Activated CD8-positive, alpha-beta memory T cell treated with anti-CD3 and anti-CD28 coated beads for 24 hours (primary cell): ENCODE results near the gene BBS5.
"Not testable (repeated sequence)": the region's sequence is repeated elsewhere in the genome, so short reads cannot be mapped to it uniquely, and the experiment has no call there.

Experiments
- DNase-seq: peaks from one replicate; pipeline ENCODE4 v3.0.0-alpha.2; 2020

Gene BBS5

DNA sequence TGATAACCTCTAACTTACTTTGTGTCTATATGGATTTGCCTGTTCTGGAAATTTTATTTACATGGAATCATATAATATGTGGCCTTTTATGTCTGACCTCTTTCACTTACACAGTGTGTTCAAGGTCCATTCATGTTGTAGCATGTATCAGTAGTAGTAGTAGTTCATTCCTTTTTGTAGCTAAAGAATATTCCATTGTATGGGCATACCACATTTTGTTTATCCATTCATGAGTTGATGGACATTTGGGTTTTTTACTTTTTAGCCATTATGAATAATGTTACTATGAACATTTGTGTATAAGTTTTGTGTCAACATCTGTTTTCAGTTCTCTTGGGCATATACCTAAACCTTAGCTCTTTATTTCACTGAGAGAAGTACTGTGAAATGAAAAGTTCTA, 11.5 kb downstream of the BBS5 start:
- DNase-seq, result no peak

- DNase-seq, result no peak
Measured at GRCh38 chr2:169491378-169491777, 12.1 kb downstream of the BBS5 start.

GRCh38 chr2:169493360-169493759, 14.1 kb downstream of the BBS5 start:
- DNase-seq, result no peak

DNA sequence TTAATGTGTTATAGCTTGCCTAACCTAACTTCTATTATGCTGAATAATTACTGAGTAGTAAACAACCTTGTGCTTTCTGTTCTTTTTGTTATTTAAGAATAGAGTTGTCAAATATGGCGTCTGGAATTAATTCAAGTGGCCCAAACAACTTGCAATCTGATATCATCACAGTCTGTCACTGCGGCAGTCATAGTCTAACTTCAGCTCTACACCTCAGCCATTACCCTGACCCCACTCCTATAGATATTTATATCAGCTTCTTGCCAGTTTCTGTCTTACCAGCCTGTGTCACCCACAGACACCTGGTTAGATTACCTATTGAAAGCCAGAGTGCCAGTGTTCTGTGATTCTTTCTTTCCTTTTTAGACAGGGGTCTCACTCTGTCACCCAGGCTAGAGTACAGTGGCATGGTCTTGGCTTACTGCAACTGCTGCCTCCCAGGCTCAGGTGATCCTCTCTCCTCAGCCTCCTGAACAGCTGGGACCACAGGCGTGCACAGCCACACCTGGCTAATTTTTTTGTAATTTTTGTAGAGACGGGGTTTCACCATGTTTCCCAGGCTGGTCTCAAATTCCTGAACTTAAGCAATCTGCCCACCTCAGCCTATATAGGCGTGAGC, 16.1 kb downstream of the BBS5 start:
- DNase-seq, result no peak

GRCh38 chr2:169504651-169505050, 25.4 kb downstream of the BBS5 start:
- no peak for DNase-seq

DNA sequence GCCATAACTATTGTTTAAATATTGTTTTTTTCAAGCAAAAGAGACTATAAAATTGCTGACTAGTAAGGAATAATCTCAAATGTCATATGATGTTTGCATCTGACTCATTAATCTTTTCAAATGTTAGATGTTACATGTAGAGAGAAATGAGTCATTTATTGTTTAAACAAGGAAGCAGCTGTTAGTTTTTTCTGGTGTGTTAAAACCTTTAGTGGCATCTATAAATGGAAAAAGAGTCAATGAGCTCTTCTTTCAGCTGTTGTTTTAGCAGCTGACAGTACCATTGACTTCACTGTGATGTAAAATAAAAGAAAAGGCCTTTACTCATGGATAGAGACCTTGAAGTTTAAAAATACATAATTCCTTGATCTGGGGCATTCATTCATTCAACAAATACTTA, 28.4 kb downstream of the BBS5 start:
- no peak for DNase-seq

DNA sequence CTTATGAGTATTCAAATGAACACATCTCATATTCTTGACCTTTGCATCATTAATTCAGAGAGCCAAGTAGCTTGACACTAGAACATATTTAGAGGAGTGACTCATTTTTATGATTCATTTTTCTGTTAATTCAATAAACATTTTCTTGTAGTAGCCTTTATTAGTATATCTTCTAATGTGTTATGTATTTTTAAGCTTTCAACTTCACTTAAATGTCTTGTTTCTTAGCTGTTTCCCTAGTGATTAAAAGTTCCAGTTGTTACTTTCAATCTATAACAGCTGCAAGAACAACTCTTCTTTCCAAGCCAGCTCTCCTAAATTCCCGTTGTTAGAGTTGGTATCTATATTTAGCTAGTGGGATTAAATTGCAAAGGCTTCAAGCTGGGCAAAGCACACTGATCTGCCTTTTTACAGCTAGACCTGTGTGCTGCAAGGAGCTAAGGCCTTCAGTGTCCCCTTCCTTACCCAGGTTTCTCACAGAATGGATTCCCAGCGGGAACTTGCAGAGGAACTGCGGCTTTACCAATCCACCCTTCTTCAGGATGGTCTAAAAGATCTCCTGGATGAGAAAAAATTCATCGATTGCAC, 30.1 kb downstream of the BBS5 start, which contains the start of gene KLHL41:
Gene KLHL41 (plus strand): TSS at position 405 of the 588 bp plus-strand sequence. CDS start 77 bp downstream, at position 482.
- no peak for DNase-seq

DNA sequence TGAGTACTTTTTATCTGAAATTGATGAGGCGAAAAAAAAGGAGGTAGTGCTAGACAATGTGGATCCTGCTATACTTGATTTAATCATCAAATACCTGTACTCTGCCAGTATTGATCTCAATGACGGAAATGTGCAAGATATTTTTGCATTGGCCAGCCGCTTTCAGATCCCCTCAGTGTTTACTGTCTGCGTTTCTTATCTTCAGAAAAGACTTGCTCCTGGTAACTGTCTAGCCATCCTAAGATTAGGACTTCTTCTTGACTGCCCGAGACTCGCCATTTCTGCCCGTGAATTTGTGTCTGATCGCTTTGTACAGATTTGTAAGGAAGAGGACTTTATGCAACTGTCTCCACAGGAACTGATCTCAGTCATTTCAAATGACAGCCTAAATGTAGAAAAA, 30.7 kb downstream of the BBS5 start:
- no peak for DNase-seq

GRCh38 chr2:169510496-169510895, 31.2 kb downstream of the BBS5 start:
- DNase-seq, result no peak

DNA sequence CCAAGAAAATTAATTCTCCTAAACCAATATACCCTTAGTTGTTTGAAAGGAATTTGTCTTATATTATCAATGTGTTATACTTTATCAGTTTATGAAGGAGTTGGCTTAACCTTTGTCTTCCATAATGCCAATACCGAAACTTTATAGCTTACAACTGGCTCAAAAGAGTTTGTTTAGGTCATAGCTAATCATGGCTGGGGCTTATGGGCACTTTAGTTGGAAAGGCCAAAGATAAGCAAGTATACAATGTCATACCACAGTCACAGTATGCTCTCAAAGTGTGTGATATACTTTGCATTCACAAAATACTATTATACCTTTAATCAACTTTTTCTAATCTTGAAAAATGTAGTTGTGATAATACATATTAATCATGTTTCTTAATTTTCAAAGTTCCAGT, 32.5 kb downstream of the BBS5 start:
- no peak for DNase-seq

DNA sequence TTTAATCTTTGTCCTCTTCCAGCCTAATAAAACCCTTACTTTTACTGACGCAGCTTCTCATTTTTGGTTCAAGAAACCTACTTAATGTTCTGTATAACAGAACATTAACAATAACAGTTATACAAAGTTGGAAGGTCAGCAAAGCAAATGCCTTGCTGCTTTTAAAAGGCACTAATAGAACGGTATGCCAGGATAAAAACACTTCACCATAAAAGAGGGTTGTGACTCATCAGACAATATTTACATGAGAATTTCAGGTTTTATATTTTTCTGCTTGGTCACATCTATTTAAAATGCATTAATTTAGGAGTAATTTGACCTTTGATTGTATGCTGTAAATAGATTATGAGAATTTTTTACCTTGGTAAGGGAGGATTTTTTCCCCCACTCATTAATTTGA, 33.2 kb downstream of the BBS5 start:
- DNase-seq, result no peak

DNA sequence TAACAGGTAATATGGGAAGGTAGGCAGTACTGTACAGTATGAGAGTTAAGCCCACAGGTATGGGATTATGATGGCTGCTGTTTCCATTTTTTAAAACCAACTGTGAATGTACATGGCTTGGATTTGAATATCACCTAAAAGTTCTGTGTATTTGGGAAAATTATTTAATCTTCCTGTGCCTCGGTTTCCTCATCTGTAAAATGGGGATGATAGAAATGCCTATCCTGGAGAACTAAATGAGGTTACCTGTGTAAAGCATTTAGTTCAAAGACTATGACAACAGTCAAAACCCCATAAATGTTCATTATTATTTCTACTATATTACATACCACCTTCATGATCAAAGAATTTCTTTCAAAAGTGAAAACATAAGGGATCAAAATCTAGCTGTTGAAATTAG, 33.8 kb downstream of the BBS5 start:
- no peak for DNase-seq

DNA sequence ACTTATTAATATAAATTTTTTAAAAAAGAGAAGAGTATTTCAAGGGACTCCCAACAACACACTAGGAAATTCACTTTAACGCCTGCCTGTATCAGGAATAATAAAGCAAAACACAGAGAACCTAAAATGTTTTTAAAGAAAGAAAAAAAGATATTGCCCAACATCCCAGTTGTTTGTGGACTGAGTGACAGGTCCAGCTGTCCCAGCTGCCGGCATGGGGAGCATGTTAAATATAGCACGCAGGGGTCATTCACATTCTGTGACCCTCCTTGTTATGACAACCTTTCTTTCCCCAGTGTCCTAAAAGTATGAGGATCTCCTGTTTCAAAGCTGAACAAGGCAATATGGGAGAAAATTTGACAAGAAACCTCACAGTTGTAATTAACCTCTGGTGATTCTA, 34.6 kb downstream of the BBS5 start:
- no peak for DNase-seq

DNA sequence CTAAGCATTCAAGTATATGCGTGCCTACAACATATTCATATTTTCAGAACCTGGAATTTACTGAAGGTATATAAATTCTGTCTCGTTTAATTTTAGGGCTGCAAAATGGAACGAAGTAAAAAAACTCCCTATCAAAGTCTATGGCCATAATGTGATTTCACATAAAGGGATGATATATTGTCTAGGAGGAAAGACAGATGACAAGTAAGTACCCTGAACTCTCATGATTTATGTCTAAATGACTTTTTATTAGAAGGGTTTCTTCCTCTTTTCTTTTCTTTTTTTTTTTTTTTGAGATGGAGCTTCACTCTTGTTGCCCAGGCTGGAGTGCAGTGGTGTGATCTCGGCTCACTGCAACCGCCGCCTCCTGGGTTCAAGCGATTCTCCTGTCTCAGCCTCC, 35.5 kb downstream of the BBS5 start:
- not testable (repeated sequence) for DNase-seq

DNA sequence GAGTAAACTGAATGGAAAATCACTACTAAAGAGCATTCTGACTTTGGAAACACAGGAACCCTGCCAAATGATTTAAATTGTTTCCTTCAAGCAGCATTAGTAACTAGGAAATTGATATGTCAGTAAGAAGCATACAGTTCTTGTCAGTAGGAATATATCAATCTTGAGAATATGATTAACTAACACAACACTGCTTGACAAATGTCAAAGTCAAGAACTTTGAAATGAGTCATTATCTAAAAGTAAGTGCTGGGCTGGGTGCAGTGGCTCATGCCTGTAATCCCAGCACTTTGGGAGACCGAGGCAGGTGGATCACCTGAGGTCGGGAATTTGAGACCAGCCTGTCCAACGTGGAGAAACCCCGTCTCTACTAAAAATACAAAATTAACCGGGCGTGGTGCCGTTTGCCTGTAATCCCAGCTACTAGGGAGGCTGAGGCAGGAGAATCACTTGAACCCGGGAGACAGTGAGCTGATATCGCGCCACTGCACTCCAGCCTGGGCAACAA, 37.2 kb downstream of the BBS5 start:
- not testable (repeated sequence) for DNase-seq

DNA sequence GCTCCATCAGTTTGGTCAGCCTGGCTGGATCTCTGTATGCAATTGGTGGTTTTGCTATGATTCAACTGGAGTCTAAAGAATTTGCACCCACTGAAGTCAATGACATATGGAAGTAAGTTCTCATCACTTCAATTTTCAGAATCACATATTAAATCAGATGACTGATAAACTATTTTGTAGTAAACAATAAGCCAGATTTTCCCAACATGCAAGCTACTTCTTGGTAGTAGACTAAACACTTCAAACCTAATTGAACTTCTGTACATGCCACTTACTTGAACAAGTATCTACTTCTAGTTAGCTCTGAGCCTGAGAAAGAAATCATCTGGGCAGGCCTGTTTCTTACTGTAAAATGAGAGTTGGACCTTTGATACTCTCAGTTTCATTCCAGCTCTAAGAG, 41.6 kb downstream of the BBS5 start:
- no peak for DNase-seq

DNA sequence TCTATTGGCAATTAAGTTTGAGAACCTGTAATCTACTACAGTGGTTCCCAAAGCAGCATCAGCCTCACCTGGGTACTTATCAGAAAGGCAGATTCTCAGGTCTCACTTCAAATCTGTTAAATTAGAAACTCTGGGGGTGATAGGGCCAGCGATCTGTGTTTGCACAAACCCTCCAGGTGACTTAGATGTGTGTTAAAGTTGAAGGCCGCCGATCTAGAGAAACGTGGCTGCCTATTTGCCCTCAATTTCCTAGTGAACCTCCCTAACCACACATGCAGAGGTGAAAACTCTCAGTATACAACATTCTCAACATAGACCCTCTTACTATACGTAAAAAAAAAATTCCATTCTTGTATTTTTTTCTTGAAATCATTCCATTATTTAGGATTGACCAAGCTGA, 44.4 kb downstream of the BBS5 start:
- no peak for DNase-seq

DNA sequence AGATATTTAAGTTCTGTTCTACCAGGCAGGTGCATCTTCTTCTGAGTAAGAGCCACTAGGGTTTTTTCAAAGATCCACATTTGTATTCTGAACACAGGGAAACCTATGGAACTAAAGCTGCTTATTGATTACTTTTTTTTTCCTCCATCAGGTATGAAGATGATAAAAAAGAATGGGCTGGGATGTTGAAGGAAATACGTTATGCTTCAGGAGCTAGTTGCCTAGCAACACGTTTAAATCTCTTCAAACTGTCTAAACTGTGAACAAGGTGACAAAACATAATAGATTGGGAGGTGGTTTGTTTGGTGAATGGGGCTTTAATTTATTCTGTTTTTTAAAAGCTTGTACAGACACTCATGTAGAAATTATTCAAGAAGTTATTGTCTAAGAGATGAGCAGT, 46.1 kb downstream of the BBS5 start:
- no peak for DNase-seq

- DNase-seq, result no peak
Measured at GRCh38 chr2:169526451-169526850, 47.2 kb downstream of the BBS5 start.

DNA sequence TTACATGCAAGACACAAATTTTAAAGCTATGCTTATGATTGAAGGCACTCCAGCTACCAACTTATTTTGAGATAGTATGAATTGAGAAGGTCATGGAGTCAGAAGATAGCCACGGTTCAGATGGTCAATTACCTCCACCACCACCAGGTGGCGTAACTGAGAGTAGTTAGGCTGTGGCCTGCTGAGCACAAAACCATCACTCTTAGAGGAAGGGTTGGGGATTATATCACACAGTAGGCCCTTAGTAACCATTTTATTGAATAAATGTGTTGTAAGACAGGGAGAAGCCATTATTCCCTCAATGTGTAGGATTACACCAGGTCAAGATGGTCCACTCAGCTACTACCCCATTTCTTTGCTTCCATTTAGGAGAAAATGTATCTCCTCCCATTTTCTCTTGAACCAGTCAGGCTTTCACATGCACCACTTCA, 49.0 kb downstream of the BBS5 start:
- DNase-seq, result peak; percentile 85

- not testable (repeated sequence) for DNase-seq
Measured at GRCh38 chr2:169539460-169539859, 60.2 kb downstream of the BBS5 start.

GRCh38 chr2:169540146-169540545, 60.9 kb downstream of the BBS5 start:
- DNase-seq, result no peak

DNA sequence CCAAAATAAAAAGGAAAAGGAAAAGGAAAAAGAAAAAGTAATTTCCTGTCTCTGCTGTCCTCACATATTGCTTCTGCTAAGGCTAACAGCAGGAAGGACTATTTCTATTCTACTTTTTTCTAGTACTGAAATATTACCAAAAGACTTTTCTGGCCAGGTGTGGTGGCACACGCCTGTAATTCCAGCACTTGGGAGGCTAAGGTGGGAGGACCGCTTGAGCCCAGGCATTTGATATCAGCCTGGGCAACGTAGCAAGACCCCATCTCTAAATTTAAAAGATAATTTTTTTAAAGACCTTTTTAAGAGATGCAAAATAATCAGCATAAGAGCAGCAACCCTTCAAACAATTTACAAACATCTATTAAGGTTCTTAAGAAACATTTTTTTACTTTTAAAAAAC, 63.1 kb downstream of the BBS5 start:
- DNase-seq, result no peak

GRCh38 chr2:169546756-169547155, 67.5 kb downstream of the BBS5 start:
- DNase-seq, result no peak
